Stomach (tissue), 9 donors: ENCODE results near the gene OSBPL2. TPM values are rescaled to one million over a fixed set of nuclear protein-coding genes. Genes with fewer than 3 reads are reported as not detected.

ENCODE experiments used
- DNase-seq, 2 donors: peaks; one replicate each; pipeline versions ENCODE4 v3.0.0 to v3.0.0-alpha.2; 2013 to 2019
- H3K27ac ChIP-seq, 5 donors: fragments of 200-600 bp in 4 of 5; sonication (generic) in 4 of 5; one replicate each; pipeline ENCODE4 v1.5.1; 2013 to 2019; ENCODE audit warnings: mild to moderate bottlenecking in 1 of 5, moderate library complexity in 1 of 5
- H3K27me3 ChIP-seq, 3 donors: fragments of 200-600 bp; sonication (generic); one replicate each; pipeline ENCODE4 v1.5.1; 2017 to 2019; ENCODE audit warnings: mixed run types in 1 of 3
- H3K36me3 ChIP-seq, 4 donors: fragments of 200-600 bp; sonication (generic); 1 replicate in 3 of 4; 2 replicates in 1 of 4; pipeline ENCODE4 v1.5.1; 2016 to 2019
- H3K4me1 ChIP-seq, 4 donors: fragments of 200-600 bp; sonication (generic); one replicate each; pipeline ENCODE4 v1.5.1; 2016 to 2019
- H3K4me3 ChIP-seq, 4 donors: fragments of 200-600 bp; sonication (generic) in 3 of 4; one replicate each; pipeline ENCODE4 v1.5.1; 2016 to 2019; ENCODE audit warnings: mild to moderate bottlenecking in 1 of 4
- H3K9me3 ChIP-seq, 4 donors: fragments of 200-600 bp; sonication (generic); one replicate each; pipeline ENCODE4 v1.5.1; 2016 to 2019
- EP300 ChIP-seq: sonication (generic); formaldehyde crosslinking; IDR thresholded peaks from one replicate; pipeline ENCODE4 v1.6.1; 2017; ENCODE audit warnings: antibody characterized with exemption
- POLR2A ChIP-seq, 4 donors: fragments of 450-650 bp; IDR thresholded peaks; one replicate each; pipeline ENCODE4 v1.6.1; 2016; ENCODE audit warnings: antibody characterized with exemption in 4 of 4, control low read depth in 2 of 4, mild to moderate bottlenecking in 1 of 4, moderate library complexity in 1 of 4
- POLR2AphosphoS5 ChIP-seq, 3 donors: sonication (generic); formaldehyde crosslinking; IDR thresholded peaks; one replicate each; pipeline ENCODE4 v1.6.1; 2016; ENCODE audit warnings: antibody characterized with exemption in 3 of 3
- WGBS, 5 donors: extraction: QIAGEN DNeasy Blood & Tissue Kit in 3 of 5; methylation state at CpG; one replicate each; pipeline versions ENCODE4 v1.1.5 to v1.1.7; 2013 to 2018; 5-methylcytosine and 5-hydroxymethylcytosine counted together
- intact Hi-C: fragments of 100-400 bp; cut with DNase I; formaldehyde crosslinking; loops from one replicate; pipeline ENCODE4 v1.15.1; 2023; ENCODE audit warnings: low total_unique reads
- polyA plus RNA-seq, 3 donors: library from polyadenylated mRNA; stranded (reverse); fragments of 200-250 nt; gene quantifications; one replicate each; pipeline ENCODE4 v1.2.3, GENCODE V29; 2013
- total RNA-seq, 5 donors: library from RNA; depleted of rRNA; stranded (reverse); fragments of >200 nt; gene quantifications; one replicate each; pipeline versions ENCODE4 v1.1.0 to v1.2.3, GENCODE V29; 2014 to 2016
- TF ChIP-seq, protein P1 (sequence below), 7 experiments: fragments of 450-650 bp in 4 of 7; fragments of 200-600 bp in 3 of 7; sonication (generic) in 3 of 7; IDR thresholded peaks; one replicate each; pipeline ENCODE4 v1.5.1; 2016 to 2019; ENCODE audit warnings: antibody characterized with exemption in 7 of 7, control low read depth in 2 of 7, mild to moderate bottlenecking in 1 of 7
- donor health status: healthy with polysubstance abuse.
- donor health status: Bipolar disorder and iron deficiency.
- donor health status: healthy.

The OSBPL2 gene
- total and polyA plus RNA-seq, 8 donors: 15.1 to 83.4 (median 36.7) TPM

DNA sequence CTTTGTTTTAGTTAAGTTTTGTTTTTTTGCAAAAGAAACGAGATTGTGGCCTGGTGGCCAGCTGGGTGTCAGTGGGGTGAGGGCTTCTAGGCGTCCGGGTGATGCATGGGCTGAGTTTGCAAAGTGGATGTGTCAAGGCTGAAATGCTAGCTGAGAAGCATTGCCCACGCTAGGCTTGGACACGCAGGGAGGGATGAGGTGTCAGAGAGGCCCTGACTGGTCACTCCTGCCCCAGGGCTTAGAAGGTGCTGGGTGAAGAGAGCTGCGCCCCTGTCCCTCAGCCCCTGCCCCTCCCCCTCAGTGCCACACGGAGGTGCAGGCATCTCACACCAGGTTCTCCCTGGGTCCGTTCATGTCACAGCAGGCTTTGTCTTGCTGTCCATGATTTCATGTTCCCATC is 8.1 kb downstream of the OSBPL2 start:
- intact Hi-C loops: no loop called here
- H3K27ac ChIP-seq: peak overlapping the region in 1 of 5 donors; percentile 12
- no peak for TF ChIP-seq POLR2AphosphoS5 (IDR thresholded peaks at IDR 0.05)
- no peak for TF ChIP-seq POLR2A (IDR thresholded peaks at IDR 0.05)
- TF ChIP-seq, protein P1, sequence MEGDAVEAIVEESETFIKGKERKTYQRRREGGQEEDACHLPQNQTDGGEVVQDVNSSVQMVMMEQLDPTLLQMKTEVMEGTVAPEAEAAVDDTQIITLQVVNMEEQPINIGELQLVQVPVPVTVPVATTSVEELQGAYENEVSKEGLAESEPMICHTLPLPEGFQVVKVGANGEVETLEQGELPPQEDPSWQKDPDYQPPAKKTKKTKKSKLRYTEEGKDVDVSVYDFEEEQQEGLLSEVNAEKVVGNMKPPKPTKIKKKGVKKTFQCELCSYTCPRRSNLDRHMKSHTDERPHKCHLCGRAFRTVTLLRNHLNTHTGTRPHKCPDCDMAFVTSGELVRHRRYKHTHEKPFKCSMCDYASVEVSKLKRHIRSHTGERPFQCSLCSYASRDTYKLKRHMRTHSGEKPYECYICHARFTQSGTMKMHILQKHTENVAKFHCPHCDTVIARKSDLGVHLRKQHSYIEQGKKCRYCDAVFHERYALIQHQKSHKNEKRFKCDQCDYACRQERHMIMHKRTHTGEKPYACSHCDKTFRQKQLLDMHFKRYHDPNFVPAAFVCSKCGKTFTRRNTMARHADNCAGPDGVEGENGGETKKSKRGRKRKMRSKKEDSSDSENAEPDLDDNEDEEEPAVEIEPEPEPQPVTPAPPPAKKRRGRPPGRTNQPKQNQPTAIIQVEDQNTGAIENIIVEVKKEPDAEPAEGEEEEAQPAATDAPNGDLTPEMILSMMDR (IDR thresholded peaks at IDR 0.05): no peak
- TF ChIP-seq EP300: no peak

DNA sequence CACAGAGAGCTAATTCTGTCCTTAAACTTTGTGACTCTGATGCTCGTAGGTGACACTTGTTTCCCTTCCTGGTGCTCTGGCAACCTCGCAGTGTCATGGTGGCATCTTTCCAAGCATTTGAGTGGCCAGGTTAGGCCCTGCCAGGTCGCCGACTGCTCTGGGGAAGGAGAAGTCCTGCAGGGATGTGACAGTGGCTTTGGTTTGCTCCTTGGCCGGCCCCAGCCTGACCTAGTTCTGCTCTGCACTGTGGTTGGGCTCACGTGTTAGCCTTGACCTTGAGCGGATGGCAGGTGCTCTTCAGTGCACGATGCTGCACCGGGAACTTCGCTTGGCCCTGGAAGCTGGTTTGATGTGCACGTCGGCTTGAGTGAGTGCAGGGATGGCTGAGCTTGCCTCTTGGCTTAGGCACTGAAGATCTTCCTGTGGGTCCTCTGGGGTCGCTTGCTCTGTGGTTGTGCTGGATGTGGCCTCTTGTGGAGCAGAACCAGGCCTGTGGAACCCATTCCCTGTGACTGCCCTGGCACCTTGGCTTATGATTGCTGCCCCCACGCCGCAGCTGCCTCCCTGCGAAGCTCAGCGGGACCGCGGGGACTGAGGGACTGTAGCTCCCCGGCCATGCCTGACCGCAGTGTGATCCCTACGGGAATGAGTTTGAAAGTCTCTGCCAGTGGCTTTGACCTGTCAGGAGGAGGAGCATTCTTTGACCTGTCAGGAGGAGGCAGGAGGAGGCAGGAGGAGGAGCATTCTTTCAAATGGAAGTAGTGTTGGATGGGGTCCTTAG is 8.7 kb downstream of the OSBPL2 start:
- Histone ChIP-seq H3K4me1 (peaks cover 18 to 74% (median 59%) of the 10 kb centered on the region in 4 donors), H3K4me3 (no peak overlapping the region), H3K27me3 (no peaks in the 10 kb centered on the region), H3K27ac (peak overlapping the region in 1 of 5 donors; percentile 12), H3K9me3 (no peaks in the 10 kb centered on the region), H3K36me3 (peaks cover 0 to 26% (median 21%) of the 10 kb centered on the region in 4 donors)
- 66 to 70% (median 69%) methylated on average over 21 to 22 of the region's 22 CpGs for WGBS, 5 donors
- intact Hi-C loops: no loop called here
- DNase-seq: peak; percentile 48 to 52
- TF ChIP-seq EP300 (no peak), POLR2A (IDR thresholded peaks at IDR 0.05) (no peak), POLR2AphosphoS5 (IDR thresholded peaks at IDR 0.05) (no peak)
- TF ChIP-seq, protein P1 (IDR thresholded peaks at IDR 0.05): no peak

More for the DNA sequence above, 8.1 kb downstream of the OSBPL2 start:
- H3K4me1 ChIP-seq: peaks cover 18 to 79% (median 65%) of the 10 kb centered on the region in 4 donors
- 71 to 85% (median 79%) methylated on average over 8 of the region's 8 CpGs for WGBS, 5 donors
- H3K9me3 ChIP-seq: no peaks in the 10 kb centered on the region
- H3K36me3 ChIP-seq: peaks cover 0 to 27% (median 21%) of the 10 kb centered on the region in 4 donors
- no peak for DNase-seq
- no peak overlapping the region for H3K4me3 ChIP-seq
- no peaks in the 10 kb centered on the region for H3K27me3 ChIP-seq

DNA sequence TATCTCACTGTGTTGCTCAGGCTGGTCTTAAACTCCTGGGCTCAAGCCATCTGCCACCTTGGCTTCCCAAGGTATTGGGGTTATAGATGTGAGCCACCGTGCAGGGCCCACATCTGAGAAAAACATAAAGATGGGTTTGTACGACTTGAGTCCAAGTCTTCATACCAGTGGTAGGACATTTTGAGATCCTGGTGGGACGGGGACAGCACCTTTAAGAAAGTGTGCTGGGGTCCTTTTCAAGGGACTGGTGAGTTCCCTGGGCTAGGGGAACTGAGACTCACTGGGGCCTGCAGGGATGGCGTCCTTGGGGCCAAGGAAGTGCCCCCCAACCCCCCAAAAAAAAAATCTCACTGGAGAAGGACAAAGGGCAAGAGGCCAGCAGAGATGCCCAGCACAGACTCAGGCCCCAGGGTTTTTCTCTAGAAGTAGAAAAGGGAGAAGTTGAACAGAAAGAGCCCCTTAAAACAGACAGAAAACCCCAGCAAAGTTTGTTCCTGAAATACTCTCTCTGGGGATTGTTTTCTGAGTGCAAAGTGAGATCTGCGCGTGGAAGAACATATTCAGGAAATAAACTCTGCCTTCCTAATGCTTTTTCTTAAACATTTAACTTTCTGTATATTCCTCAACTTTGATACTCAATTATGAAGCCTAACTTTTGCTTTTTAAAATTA is 10.7 kb downstream of the OSBPL2 start:
- intact Hi-C loops: no loop called here
- WGBS, 5 donors: 74 to 82% (median 81%) methylated on average over 6 of the region's 6 CpGs
- Histone ChIP-seq H3K4me3 (no peak overlapping the region), H3K4me1 (peaks cover 17 to 65% (median 40%) of the 10 kb centered on the region in 4 donors), H3K36me3 (peaks cover 0 to 16% (median 14%) of the 10 kb centered on the region in 4 donors), H3K27me3 (no peaks in the 10 kb centered on the region), H3K27ac (no peak overlapping the region), H3K9me3 (no peaks in the 10 kb centered on the region)
- no peak for DNase-seq
- TF ChIP-seq POLR2AphosphoS5 (IDR thresholded peaks at IDR 0.05): no peak
- TF ChIP-seq EP300: no peak
- TF ChIP-seq POLR2A (IDR thresholded peaks at IDR 0.05): no peak
- TF ChIP-seq, protein P1 (IDR thresholded peaks at IDR 0.05): no peak

DNA sequence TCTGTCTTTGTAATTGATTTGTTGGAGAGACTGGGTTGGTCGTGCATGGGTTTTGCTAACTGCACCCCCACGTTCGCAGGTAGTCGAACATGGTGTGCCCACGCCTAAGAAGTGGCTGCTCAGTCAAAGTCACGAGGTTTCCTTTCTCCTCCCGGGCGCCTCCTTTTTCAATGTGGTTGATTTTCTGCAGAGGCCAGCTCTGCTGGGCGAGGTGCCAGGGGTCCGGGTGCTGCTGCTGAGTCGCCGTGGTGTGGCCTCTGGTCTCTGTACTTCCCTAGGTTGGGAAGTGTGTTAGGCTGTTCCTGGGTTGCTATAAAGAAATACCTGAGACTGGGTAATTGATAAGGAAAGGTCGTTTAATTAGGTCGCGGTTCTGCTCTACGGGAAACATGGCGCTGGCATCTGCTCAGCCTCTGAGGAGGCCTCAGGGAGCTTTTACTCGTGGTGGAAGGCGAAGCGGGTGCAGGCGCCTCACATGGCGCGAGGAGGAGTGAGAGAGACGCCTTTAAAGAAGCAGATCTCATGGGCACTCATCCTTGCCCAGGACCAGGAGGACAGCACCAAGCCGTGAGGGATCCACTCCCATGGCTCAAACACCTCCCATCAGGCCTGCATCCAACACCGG is 14.1 kb downstream of the OSBPL2 start:
- intact Hi-C loops: no loop called here
- Histone ChIP-seq H3K36me3 (peaks cover 7 to 39% (median 31%) of the 10 kb centered on the region in 4 donors), H3K4me1 (peaks cover 0 to 32% (median 12%) of the 10 kb centered on the region in 4 donors), H3K9me3 (no peaks in the 10 kb centered on the region), H3K27me3 (no peaks in the 10 kb centered on the region), H3K4me3 (no peak overlapping the region), H3K27ac (no peak overlapping the region)
- no peak for DNase-seq
- WGBS, 5 donors: 84 to 88% (median 86%) methylated on average over 26 of the region's 26 CpGs
- TF ChIP-seq, protein P1 (IDR thresholded peaks at IDR 0.05): no peak
